SJCRH30 (cell line): ENCODE data around the gene MEGF6. TPM values are rescaled to one million over a fixed set of nuclear protein-coding genes. Genes with fewer than 3 reads are reported as not detected.

Source experiments
- DNase-seq, 2 experiments: peaks; one replicate each; pipeline ENCODE4 v3.0.0-alpha.2; 2015 to 2020
- H3K27ac ChIP-seq: fragments of 250-450 bp; sonication (Bioruptor Pico); 2 replicates; pipeline ENCODE4 v1.5.1; 2020; ENCODE audit warnings: mild to moderate bottlenecking, moderate library complexity
- H3K27me3 ChIP-seq: fragments of 250-450 bp; sonication (Bioruptor Pico); 2 replicates; pipeline ENCODE4 v1.5.1; 2020; ENCODE audit warnings: mild to moderate bottlenecking, moderate library complexity
- H3K36me3 ChIP-seq: fragments of 250-450 bp; sonication (Bioruptor Pico); 2 replicates; pipeline ENCODE4 v1.5.1; 2020; ENCODE audit warnings: mild to moderate bottlenecking, moderate library complexity
- H3K4me1 ChIP-seq: fragments of 250-450 bp; sonication (Bioruptor Pico); 2 replicates; pipeline ENCODE4 v1.5.1; 2020; ENCODE audit warnings: mild to moderate bottlenecking, moderate library complexity
- H3K4me3 ChIP-seq: fragments of 250-450 bp; sonication (Bioruptor Pico); 2 replicates; pipeline ENCODE4 v1.5.1; 2020; ENCODE audit warnings: mild to moderate bottlenecking, moderate library complexity
- H3K9me3 ChIP-seq: fragments of 250-450 bp; sonication (Bioruptor Pico); replicated peaks from 2 replicates; pipeline ENCODE4 v1.5.1; 2020; ENCODE audit warnings: mild to moderate bottlenecking, moderate library complexity
- total RNA-seq: library from RNA; depleted of rRNA; stranded (reverse); fragments of >200 nt; shearing (Covaris generic); gene quantifications from 2 replicates; pipeline ENCODE4 v1.2.3, GENCODE V29; 2014

Gene MEGF6
- total RNA-seq, 1 experiment from 2014 or later: not detected

GRCh38 chr1:3461238-3461933 is 149.9 kb downstream of the MEGF6 start:
- Histone ChIP-seq H3K36me3 (no peaks in the 10 kb centered on the region), H3K4me1 (peaks cover 13% of the 10 kb centered on the region), H3K4me3 (no peak overlapping the region), H3K9me3 (no peaks in the 10 kb centered on the region), H3K27me3 (peaks cover 38% of the 10 kb centered on the region), H3K27ac (no peak overlapping the region)
- no peak for DNase-seq

GRCh38 chr1:3460672-3461131 is 150.6 kb downstream of the MEGF6 start:
- Histone ChIP-seq H3K4me1 (peaks cover 13% of the 10 kb centered on the region), H3K27ac (no peak overlapping the region), H3K9me3 (no peaks in the 10 kb centered on the region), H3K36me3 (no peaks in the 10 kb centered on the region), H3K4me3 (no peak overlapping the region), H3K27me3 (peaks cover 37% of the 10 kb centered on the region)
- no peak for DNase-seq

GRCh38 chr1:3459940-3460671 is 151.2 kb downstream of the MEGF6 start:
- Histone ChIP-seq H3K4me1 (peaks cover 13% of the 10 kb centered on the region), H3K27ac (no peak overlapping the region), H3K36me3 (no peaks in the 10 kb centered on the region), H3K4me3 (no peak overlapping the region), H3K27me3 (peaks cover 41% of the 10 kb centered on the region), H3K9me3 (no peaks in the 10 kb centered on the region)
- DNase-seq: no peak

- H3K27ac ChIP-seq: no peak overlapping the region
- H3K4me1 ChIP-seq: peaks cover 13% of the 10 kb centered on the region
- DNase-seq: no peak
These were observed 152.0 kb downstream of the MEGF6 start for GRCh38 chr1:3459051-3459908.

GRCh38 chr1:3457910-3458883 is 153.1 kb downstream of the MEGF6 start:
- Histone ChIP-seq H3K4me3 (no peak overlapping the region), H3K27me3 (peaks cover 35% of the 10 kb centered on the region), H3K27ac (no peak overlapping the region), H3K4me1 (peaks cover 13% of the 10 kb centered on the region), H3K36me3 (no peaks in the 10 kb centered on the region), H3K9me3 (no peaks in the 10 kb centered on the region)
- peak; percentile 67 to 80 for DNase-seq

More at GRCh38 chr1:3459051-3459908, 152.0 kb downstream of the MEGF6 start:
- H3K36me3 ChIP-seq: no peaks in the 10 kb centered on the region
- H3K27me3 ChIP-seq: peaks cover 38% of the 10 kb centered on the region
- H3K9me3 ChIP-seq: no peaks in the 10 kb centered on the region
- H3K4me3 ChIP-seq: no peak overlapping the region

- peaks cover 40% of the 10 kb centered on the region for H3K27me3 ChIP-seq
- H3K4me1 ChIP-seq: peaks cover 13% of the 10 kb centered on the region
- no peak overlapping the region for H3K4me3 ChIP-seq
- no peaks in the 10 kb centered on the region for H3K9me3 ChIP-seq
- no peak overlapping the region for H3K27ac ChIP-seq
- no peak for DNase-seq
- no peaks in the 10 kb centered on the region for H3K36me3 ChIP-seq
These were observed 154.1 kb downstream of the MEGF6 start for GRCh38 chr1:3456964-3457909.

- Histone ChIP-seq H3K9me3 (no peaks in the 10 kb centered on the region), H3K4me1 (peaks cover 13% of the 10 kb centered on the region), H3K27me3 (peaks cover 42% of the 10 kb centered on the region), H3K27ac (no peak overlapping the region), H3K36me3 (no peaks in the 10 kb centered on the region), H3K4me3 (no peak overlapping the region)
- no peak for DNase-seq
These were observed 154.8 kb downstream of the MEGF6 start for GRCh38 chr1:3456449-3456963.

- H3K27me3 ChIP-seq: peaks cover 37% of the 10 kb centered on the region
- no peak for DNase-seq
- H3K4me3 ChIP-seq: no peak overlapping the region
- H3K9me3 ChIP-seq: no peaks in the 10 kb centered on the region
- peaks cover 13% of the 10 kb centered on the region for H3K4me1 ChIP-seq
- no peak overlapping the region for H3K27ac ChIP-seq
- H3K36me3 ChIP-seq: no peaks in the 10 kb centered on the region
These were observed 155.4 kb downstream of the MEGF6 start for GRCh38 chr1:3455670-3456448.

GRCh38 chr1:3454811-3455618 is 156.3 kb downstream of the MEGF6 start:
- no peak overlapping the region for H3K27ac ChIP-seq
- no peak overlapping the region for H3K4me3 ChIP-seq
- peaks cover 31% of the 10 kb centered on the region for H3K27me3 ChIP-seq
- peaks cover 13% of the 10 kb centered on the region for H3K4me1 ChIP-seq
- H3K36me3 ChIP-seq: no peaks in the 10 kb centered on the region
- H3K9me3 ChIP-seq: no peaks in the 10 kb centered on the region
- DNase-seq: no peak

- Histone ChIP-seq H3K9me3 (no peaks in the 10 kb centered on the region), H3K36me3 (no peaks in the 10 kb centered on the region), H3K27ac (no peak within 1 kb of the TSS), H3K27me3 (peaks cover 23% of the 10 kb centered on the region), H3K4me1 (peaks cover 13% of the 10 kb centered on the region), H3K4me3 (no peak within 1 kb of the TSS)
- no peak for DNase-seq
These were observed 157.2 kb downstream of the MEGF6 start, which contains the start of gene ARHGEF16 for GRCh38 chr1:3453891-3454810. ARHGEF16 (plus strand) TSS chr1:3454665; CDS start chr1:3463085, 8,420 bp downstream.
